HG03097 (cell line): ENCODE results near the gene KIAA1671.

Source experiments
- ATAC-seq: cut with Tn5 transposase; IDR thresholded peaks from one replicate; pipeline ENCODE4 v1.9.1; 2021; ENCODE audit not compliant: unreplicated experiment, low FRiP score

Gene KIAA1671

DNA sequence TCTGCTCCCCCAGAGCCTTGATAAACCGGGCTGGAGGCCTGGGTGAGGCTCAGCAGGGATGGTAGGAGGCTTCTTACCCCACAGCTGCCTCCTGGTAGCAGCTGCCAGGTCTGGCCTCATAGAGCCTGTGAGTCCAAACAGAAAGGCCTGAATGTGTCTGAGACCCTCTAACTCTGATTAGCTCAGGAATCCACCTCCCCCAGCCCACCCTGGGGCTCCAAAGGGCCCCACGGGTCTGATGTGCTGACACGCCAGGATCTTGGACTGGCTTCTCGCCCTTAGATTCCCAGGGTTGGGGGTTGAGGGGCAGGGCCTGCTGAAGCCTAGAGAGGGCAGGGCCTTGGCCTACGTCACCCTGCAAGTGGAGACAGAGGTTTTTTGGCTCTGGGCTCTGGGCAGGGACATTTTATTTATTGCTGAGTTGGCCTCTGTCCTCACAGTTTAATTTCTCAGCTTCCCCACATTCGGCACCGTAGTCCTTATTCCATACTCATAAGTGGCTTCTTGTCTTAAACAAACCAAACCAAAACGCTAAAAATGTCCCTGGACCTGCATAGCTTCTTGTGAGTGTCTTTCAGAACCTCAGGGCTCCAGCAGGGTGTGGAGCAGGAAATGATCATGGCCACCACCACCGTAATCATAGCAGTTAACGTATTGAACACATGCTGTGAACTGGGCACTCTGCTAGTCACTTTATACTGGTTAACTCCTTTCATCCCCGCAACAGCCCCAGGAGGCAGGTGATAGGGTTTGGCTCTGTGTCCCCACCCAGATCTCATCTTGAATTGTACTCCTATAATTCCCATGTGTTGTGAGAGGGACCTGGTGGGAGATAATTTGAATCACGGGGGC lies 25.1 kb downstream of the KIAA1671 start:
- no peak for ATAC-seq

DNA sequence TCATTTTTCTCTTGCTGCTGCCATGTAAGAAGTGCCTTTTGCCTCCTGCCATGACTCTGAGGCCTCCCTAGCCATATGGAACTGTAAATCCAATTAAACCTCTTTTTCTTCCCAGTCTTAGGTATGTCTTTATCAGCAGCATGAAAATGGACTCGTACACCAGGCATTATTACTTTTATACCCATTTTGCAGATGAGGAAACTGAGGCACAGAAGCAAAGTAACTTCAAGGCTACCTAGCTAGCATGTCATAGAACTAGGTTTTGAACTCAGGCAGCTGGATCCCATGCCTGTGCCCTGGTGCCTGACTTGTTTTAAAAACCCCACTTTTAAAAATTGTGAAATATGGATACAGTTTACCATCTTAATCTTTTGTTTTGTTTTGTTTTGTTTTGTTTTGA lies 25.8 kb downstream of the KIAA1671 start:
- no peak for ATAC-seq

DNA sequence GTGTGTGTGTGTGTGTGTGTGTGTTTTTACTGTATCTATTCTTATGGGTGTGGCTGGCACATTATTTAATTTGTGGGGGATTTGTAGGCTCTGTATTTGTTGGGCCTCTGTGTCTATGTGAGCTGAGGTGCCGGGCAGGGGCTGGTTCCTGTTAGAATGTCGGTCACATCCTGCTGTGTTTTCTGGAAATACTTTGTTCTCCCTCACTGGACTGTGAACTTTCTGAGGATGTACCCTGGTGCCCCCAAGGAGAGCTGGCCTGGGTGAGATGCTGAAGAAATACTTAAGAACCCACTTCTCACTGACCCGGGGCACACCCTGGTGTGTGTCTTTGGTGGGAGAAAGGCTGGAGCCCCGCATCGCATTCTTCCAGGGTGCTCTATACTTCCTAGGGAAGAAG lies 28.6 kb downstream of the KIAA1671 start:
- ATAC-seq = no peak

DNA sequence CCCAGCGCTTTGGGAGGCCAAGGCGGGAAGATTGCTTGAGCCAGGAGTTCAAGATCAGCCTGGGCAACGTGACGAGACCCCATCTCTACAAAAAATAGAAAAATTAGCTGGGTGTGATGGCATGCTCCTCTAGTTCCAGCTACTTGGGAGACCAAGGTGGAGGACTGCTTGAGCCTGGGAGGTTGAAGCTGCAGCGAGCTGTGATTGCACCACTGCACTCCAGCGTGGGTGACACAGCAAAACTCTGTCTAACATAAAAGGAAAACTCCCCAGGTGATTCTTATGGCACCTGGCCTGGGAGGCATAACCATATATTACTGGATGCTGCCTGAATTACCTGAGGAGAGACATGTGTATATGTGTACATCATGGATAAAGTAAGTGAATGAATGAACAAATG lies 29.1 kb downstream of the KIAA1671 start:
- ATAC-seq = no peak

DNA sequence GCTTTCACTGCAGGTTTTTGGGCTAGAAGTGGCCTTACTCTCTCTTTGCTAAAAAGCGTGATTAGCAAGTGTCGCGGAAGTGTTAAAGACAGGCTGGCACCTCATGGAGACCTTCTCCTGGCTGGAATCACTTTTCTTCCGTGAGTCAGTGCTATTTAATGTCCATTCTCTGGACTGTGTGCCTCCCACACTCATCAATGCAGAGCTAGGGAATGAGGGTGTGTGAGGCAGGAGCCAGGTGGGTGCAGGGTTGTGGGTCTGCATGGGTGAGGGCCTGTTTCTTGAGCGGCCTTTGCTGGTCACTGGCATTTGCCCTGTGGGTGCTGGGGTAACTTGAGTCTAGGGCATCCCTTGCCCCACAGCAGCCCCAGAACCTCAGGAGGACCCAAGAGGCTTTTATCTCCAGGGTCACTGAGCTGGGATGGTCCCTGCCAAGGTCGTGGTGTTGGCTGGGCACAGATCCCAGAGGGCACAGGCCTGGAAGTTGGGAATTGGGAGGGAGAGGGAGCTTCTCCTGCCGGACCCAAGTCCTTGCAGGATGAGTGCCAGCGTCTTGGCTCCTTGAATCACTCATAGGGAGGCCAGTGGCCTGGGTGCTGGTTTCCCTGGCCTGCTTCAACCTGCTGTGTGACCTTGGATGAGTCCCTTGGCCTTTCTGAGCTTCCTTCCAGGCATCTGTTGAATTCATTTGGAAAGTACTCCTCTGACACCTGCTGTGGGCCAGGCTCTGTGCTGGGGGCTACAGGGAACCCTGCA lies 30.0 kb downstream of the KIAA1671 start:
- no peak for ATAC-seq

DNA sequence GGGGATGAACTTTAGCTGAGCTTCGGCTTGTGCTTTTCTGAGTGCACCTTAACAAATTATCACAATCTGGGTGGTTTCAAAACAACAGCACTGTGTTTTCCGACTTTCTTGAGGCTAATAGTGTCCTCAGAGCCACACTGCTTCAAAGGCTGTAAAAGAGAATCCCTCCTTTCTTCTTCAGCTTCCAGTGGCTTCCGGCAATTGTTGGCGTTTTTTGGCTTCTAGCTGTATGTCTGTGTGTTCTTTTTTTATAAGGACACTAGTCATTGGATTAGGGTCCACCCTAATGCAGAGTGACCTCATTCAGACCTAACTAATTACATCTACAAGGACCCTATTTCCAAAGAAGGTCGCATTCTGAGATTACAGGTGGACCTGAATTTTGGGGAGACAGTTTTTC lies 30.6 kb downstream of the KIAA1671 start:
- no peak for ATAC-seq

DNA sequence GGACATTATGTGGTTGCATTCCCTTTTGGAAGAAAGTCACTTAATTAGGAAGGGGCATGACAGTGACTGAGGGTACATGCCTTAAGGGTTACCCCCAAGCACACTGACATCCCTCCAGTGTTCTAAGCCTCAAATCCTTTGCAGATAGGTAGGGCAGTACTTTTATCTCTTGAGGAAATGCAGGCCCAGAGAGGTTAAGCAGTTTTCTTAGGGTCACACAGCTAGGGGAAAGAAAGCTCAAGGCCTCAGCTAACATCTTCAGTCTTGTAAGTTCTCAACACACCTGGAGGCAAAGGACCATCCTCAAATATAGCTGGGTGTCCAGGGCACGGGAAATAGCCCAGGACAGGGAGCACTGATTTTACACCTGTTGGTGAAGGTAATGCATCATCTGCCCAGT lies 31.6 kb downstream of the KIAA1671 start:
- ATAC-seq = no peak

DNA sequence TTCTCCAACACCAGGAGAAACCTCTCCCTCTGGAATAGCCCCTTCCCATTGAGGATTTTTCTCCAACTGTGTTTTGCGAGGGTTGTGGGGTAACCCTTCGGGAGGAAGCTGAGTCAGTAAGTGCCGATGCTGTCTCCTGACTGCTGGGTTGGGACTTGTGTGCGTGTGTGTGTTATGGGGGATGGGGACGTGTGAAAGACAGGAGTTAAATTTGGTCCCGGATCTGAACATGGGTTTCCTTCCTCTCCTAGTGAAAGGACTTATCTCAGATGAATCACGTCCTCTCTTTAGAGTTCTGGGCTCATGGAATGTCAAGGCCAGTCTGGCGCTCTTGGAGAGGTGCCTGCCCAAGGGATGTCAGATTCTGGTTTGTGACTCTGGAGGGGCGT lies 33.3 kb downstream of the KIAA1671 start:
- no peak for ATAC-seq

DNA sequence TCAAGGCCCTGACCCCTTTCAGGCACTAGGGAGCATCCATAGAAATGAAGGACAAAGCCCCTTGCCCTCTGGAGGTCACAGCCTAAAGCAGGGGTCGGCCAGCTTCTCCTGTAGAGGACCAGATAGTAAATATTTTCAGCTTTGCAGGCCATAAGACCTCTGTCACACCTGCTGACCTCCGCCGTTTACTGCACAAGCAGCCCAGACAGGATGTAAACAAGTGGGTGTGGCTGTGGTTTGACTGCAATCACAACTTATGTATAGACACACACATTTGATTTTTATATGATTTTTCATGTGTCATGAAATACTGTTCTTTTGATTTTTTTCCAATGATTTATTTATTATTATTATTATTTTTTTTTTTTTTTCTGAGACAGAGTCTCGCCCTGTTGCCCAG lies 34.3 kb downstream of the KIAA1671 start:
- no peak for ATAC-seq

DNA sequence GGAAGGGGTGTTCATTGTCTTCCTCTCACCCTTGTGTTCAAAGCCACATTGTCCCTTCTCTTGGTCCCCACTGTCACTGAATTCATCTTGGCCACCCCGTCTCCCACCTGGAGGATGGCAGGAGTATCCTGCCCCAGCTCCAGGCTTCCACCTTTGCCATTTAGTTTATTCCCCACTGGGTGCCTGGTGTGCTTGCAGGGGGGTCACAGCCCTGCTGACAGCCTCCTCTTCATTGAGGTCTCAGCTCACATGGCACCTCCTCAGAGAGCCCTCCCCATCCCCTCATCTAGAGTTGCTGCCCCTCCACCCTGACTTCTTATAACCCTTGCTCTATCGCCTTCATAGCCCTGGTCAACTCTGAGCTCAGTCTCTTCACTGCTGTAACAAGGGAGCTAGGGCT lies 36.6 kb downstream of the KIAA1671 start:
- no peak for ATAC-seq

DNA sequence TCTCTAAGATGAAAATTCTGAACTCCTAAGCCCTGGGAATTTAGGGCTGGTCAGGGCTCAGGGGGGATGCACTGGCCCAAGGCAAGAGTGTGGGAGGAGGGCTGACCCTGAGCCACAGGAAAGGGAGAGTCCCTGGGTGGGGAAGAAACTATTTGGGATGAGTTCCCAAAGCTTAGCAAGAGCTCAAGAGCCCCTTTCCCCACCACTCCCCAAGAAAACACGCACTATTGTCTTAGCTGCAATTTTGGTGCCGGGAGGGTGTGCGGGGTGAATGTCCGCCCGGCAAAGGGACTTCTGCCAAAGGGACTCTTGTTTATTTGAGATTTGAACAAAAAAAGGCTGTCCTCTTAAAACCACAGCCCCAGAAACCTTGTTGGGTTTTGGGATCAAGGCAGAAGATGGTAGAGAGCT lies 37.0 kb downstream of the KIAA1671 start:
- no peak for ATAC-seq

DNA sequence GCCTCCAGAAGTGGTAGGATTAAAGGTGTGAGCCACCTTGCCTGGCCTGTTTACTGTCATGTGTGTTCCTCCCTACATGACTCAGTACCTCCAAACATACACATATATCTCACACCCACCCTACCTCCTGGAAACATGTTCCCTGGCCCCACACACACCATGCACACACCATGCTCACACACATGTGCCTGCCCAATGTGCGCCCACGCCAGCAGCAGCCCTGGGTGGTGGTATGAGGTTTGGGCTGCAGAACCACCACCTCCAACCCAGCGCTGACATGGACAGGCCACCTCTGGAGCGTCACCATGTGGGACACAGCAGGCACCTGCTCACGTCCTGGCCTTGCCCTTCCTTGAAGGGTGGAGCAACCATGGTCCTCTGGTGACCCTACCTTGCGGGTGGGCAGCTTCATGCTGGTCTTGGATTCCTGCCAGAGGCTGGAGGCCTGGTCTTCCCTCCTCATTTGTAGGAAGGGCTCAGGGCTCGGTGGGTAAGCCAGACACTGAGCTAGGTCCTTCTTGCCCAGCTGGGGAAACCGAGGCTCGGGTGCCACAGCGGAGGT lies 37.9 kb downstream of the KIAA1671 start:
- no peak for ATAC-seq

DNA sequence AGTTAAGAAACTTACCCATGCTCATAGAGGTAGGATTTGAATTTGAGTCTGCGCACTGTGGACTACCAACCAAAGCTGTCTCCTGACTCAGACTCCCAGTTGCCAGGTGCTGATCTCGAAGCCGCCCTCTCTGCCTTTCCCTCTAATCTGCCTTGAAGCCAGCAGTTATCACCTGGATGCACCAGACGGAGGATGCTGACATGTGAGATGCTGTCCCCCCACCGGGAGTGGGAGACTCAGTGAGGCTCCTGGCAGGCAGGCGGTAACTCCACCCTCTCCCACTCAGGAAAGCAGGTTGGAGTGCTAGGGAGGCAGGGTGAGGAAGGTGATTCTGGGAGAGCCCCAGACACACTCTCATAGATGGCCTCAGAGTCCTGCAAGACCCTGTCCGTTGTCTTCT lies 40.4 kb downstream of the KIAA1671 start:
- no peak for ATAC-seq

DNA sequence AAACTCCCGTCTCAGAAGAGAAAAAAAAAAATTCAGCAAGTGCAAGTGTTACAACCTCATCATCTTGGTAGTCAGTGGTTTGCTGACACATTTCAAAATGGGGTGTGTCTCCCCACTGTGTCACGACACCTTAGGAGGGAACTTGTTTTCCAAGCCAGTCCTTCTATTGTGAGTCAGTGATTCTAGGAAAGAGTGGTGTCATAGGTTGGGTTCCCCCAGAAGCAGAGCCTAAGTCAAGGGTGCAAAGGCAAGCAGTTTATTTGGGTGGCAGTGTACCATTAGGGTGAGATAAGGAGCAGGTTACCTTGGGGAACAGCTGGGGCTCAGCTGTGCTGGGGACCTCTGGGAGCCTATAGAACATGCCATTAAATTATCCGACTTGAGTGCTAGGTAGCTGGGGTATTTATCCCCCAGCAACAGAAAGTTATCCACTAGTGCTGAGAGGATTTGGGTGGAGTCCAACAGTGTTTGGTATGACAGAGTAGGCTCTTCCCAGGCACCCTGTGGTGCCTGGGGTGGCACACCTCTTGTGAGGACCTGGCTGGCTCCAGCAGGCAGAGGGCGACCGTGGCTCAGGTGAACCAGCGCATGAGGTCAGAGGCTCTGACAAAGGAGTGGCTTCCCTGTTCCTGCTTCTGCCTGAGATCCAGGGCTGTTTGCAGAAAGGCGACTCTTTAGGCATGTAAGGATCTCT lies 41.7 kb downstream of the KIAA1671 start:
- no peak for ATAC-seq

DNA sequence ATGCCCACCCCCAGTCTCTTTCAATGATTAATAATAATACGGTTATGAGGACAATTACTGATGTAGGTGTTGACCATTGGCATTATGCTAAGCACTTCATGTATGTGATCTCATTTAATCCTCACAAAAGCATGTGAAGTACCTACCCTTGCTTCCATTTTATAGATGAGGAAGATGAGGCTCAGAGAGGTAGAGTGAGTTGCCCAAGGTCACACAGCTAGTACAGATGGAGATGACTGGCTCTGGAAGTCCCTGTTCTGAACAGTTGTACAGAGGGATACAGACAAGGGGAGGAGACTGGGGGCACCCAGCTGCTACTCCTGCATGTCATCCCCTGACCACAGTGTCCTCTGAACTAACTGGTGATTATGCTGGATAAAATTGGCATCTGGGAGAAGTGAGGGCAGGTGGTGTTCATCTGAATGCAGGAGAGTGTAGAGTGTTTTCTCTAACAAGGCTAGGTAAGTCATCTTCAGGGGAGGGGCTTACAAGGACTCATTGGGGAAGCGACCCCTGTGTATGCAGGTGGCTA lies 43.2 kb downstream of the KIAA1671 start:
- ATAC-seq = no peak

DNA sequence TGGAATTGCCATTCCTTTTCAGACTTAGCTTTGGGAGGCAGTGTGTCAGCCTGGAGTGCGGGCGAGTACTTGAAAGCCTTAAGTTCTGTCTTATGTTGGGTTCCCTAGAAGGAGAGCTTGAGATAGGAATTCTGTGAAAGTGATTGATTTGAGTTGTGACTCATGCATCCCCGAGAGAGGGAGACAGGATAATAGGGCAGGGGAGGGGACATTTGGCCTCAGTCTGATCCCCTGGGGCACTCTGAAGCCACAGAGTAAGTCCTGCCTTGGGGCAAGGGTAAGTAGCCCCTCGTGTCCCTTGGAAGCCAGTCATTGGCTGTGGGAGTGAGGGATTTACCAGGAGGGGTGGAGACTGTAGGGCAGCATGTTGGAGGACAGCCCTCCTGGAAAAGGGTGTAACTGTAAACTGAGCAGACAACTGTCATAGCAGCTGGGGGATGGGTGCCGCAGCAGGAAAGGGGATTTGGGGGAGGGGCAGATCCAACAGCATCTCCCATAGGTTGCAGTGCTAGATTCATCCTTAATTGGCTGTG lies 44.0 kb downstream of the KIAA1671 start:
- no peak for ATAC-seq

DNA sequence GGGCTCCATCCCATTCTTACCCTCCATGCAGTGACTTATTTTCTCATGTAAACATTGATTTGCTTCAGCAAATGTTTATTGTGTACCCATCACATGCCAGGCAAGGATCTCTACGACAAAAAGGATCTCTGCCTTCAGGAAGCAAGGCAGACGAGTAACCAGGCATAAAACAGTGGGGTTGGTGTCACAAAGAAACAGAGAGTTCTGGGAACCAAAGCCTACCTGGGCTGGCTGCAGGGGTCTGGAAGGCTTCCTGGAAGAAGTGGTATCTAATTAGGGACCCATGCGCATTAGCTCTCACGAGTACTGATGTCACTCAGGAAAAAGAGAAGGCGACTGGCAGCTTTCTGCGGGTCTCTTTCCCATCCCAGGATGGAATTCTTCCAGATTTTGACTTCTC lies 44.5 kb downstream of the KIAA1671 start:
- no peak for ATAC-seq

DNA sequence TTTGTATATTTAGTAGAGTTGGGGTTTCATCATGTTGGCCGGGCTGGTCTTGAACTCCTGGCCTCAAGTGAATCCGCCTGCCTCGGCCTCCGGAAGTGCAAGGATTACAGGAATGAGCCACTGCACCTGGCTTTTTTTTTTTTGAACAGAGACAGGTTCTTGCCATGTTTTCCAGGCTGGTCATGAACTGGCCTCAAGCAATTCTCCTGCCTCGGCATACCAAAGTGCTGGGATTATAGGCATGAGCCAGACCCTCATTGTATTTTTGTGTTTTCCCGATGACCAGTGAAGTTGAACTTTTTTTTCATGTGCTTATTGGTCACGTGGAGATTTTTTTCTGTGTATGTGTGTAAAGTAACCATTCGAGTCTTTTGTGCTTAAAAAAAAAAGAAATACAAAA lies 48.2 kb downstream of the KIAA1671 start:
- no peak for ATAC-seq

DNA sequence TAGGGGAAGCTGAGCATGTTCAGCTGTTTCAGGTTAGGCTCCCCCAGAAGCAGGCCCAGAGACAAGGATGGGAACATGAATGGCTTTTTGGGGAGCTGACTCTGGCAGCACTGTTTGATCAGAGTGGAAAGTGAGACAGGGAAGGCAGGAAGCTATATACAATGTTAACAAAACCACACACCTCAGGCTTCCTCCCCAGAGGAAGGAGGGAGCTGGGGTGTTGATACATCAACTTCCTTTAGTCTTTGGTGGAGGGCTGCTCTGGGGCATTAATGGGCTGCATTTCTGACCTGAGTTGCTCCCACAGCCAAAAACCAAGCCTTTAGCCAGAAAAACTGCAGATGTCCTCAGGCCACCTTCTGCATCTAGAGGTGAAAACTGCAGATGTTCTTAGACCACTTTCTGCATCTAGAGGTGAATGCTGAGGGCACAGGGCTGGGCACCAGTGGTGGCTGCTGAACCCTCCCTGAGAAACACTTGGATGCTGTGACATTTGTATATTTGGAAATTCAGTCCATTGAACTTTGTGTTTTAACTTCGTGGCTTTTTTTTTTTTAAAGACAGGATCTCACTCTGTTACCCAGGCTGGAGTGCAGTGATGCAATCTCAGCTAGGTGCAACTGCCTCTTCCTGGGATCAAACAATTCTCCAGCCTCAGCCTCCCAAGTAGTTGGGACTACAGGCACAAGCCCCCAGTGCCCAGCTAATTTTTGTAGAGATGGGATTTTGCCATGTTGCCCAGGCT lies 49.9 kb downstream of the KIAA1671 start:
- ATAC-seq = no peak

DNA sequence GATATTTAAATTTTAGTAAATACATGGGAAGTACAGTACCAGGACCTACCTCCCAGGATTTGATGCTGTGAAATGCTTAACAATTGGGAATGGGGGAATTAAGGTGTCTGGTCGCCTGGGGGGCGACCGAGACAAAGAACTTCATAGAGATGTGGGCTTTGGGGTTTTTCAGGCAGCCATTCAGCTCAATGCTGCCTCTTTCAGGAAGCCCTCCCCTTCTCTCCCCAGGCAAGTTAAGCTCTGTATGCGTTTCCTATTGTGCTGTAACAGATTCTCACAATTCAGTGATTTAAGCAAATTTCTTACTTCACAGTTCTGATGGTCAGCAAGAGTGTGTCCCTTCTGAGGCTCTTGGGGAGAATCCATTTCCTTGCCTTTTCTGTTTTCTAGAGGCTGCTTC lies 53.8 kb downstream of the KIAA1671 start:
- ATAC-seq = no peak
